ENCODE measurements around the gene FAM228B.

DNA sequence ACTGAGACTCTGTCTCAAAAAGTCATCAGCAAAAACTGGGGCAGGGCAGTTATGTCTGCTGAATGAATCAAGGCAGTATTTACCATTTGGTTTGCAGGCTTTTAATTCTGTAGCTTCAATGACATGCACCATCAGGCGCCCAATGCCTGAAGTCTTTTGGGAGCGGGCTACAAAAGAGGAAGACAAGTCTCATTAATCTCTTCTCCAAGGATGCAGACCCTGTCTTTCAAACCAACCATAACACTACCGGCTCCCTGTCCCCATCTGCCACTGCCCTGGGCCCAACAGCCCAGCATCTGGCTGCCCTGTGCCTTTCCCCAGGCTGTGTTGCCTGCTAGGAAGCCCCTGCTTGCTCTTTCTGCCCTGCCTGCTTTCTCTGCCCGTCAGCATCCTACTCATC lies 81.9 kb downstream of the FAM228B start:
- no peak for TF ChIP-seq TARDBP (IDR thresholded peaks at IDR 0.05)
- TF ChIP-seq FOXM1 (IDR thresholded peaks at IDR 0.05; ENCODE audit: borderline replicate concordance) = no peak
- TF ChIP-seq CTBP1 (IDR thresholded peaks at IDR 0.05; ENCODE audit: borderline replicate concordance) = no peak
- no peak for TF ChIP-seq BHLHE40 (IDR thresholded peaks at IDR 0.05; ENCODE audit: borderline replicate concordance)
- no peak for TF ChIP-seq LEF1 (IDR thresholded peaks at IDR 0.05; ENCODE audit: borderline replicate concordance)
- TF ChIP-seq FOXA1 (IDR thresholded peaks at IDR 0.05) = no peak
- no peak for TF ChIP-seq HDGF (IDR thresholded peaks at IDR 0.05; ENCODE audit: borderline replicate concordance)
- no peak for TF ChIP-seq ELF4 (IDR thresholded peaks at IDR 0.05)

Data from HEK293T (cell line).